HG03354 (cell line): Measurements from ENCODE around the gene CISD3.
"Not testable (repeated sequence)": the region's sequence is repeated elsewhere in the genome, so short reads cannot be mapped to it uniquely, and the experiment has no call there.

ENCODE experiments used
- ATAC-seq: cut with Tn5 transposase; IDR thresholded peaks from one replicate; pipeline ENCODE4 v1.9.1; 2021; ENCODE audit warnings: mild to moderate bottlenecking; ENCODE audit not compliant: unreplicated experiment, poor library complexity, severe bottlenecking

The CISD3 gene

DNA sequence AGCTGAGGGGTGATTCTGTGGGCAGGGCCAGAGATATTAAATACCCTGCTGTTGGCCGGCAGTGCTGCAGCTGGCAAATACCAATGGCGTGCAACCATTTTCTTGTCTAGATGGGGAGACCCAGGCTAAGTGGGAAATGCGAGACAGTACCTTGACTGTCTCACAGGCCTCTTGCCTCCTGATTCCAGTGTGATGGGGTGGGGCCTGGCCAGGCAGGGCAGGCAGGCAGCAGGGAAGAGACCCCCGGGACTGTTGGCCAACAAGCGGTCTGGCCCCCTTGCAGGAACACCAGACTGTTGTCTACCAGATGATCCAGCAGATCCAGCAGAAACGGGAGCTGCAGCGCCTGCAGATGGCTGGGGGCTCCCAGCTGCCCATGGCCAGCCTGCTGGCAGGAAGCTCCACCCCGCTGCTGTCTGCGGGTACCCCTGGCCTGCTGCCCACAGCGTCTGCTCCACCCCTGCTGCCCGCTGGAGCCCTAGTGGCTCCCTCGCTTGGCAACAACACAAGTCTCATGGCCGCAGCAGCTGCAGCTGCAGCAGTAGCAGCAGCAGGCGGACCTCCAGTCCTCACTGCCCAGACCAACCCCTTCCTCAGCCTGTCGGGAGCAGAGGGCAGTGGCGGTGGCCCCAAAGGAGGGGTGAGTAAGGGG, 5.7 kb upstream of the CISD3 start:
- ATAC-seq = no peak

DNA sequence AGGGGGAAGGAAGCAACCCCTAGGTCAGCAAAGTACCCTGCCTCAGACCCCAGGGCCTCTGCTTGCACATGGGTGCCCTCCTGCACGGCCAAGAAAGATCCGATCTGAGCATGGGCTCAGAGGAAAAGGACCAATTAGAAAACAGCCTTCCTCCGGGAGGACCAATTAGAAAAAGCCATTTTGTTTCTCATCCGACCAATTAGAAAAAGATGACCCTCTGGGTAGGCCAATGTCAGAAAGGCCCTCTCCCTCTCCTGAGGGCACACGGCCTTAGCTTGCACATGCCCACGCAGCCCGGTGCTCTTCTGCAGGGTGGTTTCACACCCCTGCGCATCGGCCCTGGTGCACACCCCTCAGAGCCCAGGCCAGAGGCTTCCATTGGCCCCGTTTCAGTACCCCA, 5.1 kb upstream of the CISD3 start:
- ATAC-seq = no peak

DNA sequence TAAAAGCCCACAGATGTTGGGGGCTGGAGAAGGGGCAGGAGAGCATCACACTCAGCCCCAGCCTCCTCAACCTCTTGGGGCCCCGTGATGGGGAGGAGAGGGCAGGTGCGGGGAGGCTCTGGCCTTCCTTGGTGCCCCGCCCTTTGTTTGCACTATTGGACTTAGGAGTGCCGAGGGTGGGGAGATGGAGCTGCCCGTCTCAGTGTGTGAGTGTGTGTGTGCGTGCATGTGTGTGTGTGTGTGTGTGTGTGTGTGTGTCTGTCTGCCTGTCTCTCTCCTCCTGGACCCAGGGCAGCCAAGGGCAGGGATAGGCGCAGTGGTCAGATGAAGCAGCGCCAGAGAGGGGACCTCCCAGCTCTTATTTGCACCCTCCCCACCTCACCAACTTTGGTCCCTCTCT, 4.0 kb upstream of the CISD3 start:
- ATAC-seq = not testable (repeated sequence)

DNA sequence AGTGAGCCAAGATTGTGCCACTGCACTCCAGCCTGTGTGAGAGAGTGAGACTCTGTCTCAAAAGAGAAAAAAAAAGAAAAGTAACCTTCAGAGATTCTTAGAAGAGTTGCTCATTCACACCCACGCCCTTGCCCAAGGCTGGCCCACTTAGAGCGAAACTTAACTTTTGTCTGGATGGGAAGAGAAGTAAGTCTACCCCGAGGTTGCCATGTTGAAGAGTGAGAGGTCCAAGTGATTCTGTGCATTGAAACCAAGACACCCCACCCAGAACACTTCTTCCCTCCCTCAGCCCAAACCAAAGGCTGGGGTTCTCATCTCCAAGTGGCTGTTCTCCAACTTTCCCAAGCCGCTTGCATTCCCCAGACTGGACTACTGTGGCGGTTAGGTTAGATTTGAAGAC, 2.4 kb upstream of the CISD3 start:
- no peak for ATAC-seq

DNA sequence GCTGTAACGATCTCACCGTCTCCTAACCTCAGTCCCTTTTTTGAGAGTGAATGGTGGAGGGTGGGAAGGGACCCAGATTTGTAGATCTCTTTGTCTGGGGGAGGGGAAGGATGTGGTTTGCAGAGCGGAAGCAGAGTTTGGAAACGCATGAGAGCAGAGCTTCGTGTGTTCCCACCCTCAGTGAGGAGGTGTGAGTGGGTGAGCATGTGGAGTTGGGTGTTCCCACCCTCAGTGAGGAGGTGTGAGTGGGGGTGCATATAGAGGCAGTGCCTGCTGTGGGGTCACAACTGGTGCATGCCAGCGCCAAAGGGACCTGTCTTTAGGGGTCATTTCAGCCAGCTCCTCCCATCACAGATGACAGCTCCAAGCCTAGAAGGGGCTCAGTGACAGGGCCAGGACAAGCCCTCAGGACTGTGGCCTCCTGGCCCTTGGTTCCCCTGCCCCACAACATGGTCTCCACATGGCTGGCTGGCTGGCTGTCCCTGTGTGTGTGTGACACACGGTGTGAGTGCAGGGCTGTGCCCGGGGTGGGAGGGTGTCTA, 1.8 kb upstream of the CISD3 start:
- no peak for ATAC-seq

DNA sequence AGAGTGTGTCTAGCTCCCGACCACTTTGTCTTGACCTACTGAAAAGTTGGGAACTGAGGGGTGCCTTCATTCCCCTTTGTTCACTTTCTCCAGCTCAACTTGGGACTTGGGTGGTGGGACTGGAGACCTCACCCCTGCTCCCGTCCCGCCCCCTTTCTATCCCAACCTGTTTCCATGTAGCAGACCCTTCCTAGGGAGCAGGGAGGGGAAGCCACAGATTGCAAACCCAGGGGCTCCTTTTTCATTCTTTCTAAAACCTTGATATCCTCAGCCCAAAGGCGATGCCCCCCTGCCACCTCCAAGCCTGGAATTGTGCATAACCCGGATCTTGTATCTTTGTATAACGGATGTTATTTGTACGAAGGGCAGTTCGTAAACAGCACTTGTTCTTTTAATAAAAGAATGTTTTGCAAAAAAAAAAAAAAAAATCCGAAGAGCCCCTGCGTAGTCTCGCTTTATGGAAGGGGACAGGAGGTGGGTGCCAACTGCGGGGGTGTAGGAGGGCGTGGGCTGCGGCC, 714 bp upstream of the CISD3 start:
- no peak for ATAC-seq

DNA sequence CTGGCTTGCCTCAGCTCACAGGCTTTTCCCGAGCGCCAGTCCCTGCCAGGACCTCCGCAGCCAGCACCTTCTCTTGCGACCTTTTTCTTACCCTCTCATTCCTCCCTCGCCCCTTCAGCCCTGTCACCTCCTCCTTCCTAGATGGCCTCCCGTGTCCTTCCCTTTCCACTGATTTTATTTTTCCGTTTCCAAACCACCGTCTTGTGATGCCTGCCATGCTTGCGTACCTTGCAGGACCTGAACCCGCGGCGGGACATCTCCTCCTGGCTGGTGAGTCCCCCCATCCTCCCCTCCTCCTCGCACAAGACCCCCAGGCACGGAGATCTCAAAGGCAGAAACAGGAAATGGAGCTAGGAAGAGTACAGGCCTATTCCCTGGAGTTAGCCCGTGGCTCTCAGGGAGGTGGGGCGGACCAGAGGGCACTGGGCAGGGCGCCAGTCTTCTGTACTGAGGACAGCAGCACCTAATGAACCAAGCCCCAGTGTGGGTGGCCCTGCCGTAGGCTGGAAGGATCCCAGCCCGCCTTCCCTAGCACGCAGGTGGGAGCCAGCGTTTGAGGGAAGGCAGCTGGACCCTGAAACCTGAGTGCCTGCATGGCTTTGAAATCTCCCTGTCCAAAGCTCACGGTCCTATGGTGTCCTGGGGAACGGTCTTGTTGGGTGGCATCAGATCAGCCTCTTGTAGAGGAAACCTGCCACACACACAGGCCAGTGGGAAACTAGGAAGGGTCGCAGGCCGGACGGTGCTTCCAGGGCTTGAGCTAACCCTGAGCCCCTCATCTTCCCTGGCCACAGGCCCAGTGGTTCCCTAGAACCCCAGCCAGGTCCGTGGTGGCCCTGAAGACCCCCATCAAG, 612 bp downstream of the CISD3 start:
- ATAC-seq = no peak

DNA sequence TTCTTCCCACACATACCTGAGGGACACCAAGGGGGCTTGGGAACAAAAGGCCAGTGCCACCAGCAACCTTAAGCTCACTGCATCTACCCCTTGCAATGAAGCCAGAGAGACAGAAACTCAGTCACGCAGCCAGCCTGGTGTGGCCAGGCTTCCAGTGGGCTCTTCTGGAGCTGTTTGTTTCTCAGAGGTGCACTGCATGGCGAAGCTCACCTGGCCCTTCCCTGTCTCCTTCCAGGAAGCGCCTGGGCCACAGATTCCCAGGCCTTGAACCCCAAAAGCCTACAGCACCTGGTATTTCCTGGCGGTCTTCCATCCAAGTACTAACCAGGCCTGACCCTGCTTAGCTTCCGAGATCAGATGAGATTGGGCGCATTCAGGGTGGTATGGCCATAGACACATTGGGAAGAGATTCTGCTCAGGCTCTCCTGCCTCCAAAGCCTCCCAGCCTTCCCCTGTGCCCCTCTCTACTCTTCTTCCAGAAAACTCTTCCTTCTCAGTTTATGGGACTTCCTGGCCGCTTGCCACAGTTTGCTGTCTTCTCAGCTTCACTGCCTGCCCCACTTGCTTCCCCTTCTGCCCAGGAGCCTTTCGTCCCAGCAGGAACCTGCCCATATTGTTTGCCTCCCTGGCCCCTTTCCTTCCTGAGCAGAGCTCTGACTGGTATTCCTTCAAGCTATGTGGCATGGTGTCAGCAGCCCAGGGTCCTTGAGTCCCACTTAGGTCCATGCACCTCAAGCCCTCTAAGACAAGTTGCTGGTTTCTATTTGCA, 1.6 kb downstream of the CISD3 start:
- no peak for ATAC-seq

DNA sequence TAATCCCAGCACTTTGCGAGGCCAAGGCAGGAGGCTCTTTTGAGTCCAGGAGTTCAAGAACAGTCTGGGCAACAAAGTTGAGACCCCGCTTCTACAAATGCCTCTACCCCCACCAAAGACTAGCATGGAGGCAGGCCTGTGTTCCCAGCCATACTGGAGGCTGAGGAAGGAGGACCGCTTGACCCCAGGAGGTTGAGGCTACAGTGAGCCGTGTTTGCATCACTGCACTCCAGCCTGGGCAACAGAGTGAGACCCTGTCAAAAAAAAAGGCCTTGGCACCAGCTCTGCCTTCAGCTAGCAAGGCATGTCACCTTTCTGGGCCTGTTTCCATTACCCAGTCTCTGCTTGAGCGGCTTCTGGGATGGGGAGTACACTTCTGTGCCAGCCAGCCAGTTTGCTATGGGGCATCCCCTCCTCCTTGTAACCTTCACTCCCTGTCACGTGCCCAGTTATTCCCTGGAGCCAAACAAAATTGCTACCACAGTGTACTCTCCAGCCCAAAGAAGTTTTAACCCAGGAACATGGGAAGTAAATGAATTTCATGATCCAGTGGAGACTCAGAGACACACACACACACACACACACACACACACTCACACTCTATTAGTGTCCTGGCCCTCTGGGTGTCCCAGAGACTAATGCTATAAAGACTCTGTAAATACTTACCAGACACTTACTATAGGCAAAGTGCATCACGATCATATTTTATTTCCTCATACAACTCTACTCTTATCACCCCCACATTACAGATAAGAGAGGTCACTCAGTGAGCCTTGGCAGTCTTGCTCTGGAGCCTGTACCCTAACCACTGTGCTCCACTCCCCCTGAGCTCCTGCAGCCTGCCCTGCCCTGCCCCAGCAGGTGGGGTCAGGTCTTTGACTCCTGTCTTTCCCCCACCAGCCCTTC, 2.5 kb downstream of the CISD3 start:
- ATAC-seq = no peak

DNA sequence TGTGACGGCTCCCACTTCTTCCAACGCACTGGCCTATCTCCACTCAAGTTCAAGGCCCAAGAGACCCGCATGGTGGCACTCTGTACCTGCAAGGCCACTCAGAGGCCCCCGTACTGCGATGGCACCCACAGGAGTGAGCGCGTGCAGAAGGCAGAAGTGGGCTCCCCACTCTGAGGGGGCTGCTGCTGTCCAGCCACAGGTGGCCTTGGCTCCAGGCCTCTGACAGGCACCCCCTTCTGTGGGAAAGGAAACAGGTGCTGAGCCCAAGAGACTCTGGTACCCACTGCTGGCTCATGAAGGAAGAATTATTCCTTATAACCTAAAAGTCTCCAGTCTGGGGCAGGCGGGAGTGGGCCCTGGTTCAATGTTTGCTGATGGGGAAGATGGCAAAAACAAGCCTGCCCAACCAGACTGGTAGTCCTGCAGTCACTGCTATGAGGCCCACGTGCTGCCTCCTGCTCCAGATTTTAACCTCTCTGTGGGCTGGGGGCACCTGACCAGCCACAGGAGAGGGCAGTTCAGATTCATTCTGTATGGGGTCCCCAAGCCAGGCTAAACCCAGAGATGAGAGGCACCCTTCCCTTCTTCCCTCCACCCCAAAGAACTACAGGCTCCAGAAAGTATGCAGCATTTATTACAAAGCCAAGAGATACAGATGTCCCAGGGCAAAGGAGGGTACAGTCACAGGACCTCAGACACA, 3.3 kb downstream of the CISD3 start:
- no peak for ATAC-seq

DNA sequence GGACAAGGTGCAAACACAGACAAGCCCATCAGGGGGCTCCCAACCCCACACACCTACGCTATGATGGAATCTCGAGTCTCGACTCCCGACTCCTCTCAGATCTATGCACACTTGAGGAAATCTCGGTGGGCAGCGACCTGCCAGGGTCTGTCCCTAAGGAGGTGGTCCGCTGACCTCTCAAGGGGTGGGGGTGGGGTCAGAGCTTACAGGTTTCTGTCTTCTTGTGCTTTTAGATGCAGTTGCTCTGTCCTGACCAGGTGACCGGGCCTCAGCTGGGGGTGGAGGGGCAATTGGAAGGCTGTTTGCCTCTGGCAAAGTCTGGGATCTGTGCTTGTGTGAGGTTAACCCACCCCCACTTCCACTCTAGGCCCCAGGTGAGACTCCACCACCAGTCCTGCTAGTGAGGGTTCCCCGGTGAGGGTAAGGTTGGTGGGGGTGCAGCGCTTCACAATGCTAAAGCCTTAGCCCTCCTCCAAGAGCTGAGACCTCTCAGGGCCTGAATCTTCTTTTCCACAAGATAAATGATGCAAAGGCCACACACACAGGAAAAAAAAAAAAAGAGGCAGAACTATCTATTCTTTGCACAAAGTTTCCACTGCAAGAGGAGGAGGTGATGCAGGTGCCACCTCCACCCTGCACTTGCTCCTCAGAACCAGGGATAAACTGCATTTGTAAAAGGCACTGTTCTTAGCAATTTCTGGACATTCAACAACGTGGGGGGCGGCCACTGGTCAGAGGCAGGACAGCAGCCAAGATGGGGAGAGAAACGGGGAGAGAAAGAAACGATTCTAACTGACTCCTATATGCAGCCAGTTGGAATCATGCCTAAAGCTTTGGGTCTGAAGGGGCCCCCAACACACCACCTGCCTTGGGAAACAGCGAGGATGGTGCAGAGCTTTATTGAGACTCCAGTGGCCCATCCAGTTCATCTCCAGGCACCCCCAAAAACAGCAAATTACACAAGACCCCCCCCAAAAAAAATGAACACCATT, 4.1 kb downstream of the CISD3 start:
- ATAC-seq = no peak

DNA sequence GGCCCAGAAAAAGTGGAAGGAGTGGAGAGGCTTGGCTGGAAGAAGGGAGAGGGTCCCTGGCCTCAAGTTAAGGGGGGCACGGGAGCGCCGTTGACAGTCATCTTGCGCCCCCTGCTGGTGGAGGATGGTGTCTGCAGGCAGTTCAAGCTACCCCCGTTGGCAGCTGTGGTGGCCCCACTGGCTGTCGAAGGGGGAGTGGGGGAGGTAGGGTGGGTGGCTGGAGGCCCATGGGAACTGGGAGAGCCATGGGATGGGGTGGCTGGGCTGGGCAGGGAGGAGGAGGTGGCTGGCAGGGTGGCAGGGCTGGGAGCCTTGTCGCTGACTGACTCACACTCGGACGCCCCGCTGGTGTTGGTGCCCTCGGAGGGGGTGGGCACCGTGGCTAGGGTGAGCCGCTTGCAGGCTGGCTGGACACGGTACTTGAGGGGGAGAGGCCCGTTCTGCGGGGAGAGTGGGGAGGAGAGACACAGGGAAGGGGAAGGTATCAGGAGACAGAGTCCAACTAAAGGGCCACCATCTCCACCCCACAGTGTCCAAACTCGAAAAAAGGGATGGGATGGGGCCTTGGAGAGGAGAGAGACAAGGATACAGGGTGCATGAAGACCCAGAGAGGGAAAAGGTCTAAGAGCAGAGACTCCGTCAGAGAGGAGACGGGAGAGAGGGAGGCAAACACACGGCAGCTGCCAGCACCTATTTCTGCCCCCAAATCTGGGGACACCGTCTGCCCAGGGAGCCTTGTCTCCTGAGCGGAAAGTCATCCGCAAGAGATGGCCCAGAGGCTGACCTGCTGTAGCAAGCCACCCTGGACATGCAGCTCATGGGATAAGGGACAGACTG, 5.2 kb downstream of the CISD3 start:
- ATAC-seq = no peak

DNA sequence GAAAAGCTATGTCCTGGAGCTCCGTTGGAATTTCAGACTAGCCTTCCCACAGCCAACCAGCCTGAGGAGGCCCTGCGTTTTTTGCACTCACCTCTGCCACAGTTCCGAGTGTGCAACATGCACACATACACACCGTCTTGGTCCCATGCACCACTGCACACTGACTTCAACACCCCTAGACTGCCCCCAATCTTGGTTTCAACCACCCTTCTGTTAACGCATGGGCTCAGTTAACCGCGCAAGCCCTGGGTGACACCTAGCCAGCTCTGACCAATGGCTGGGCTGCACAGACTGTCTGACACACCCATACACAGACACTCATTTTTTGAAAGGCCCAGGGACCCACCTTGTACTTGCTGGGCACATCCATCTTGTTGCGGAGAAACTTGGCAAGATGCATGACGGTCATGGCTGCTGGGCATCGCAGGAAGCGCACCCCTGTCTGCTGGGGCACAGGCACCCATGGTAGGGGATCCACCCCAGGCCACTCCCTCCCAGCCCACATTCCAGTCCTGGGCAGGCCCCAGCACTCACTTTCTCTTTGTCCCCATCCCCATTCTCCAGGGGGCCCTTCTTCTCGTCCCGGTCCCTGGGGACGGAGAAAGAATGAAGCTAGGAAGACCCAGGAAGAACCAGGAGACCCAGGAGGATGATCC, 8.0 kb downstream of the CISD3 start:
- ATAC-seq = no peak

DNA sequence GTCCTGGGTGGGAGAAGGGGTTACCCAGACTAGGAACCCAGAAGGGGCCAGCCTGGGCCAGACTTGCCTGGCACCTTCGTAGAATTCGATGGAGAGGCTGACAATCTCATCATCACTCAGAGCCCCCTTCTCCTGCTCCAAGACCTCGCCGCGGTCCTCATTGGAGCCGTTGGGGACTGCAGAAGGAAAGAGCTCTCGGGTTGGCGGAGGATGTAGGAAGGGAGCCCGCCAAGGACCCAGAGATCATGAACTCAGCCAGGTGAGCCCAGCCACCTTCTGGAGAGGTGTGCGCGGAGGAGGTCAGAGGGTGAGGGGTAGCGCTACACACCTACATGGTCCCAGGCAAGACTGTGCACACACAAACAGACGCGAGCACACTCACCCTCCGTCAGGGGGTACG, 8.5 kb downstream of the CISD3 start:
- ATAC-seq = no peak

DNA sequence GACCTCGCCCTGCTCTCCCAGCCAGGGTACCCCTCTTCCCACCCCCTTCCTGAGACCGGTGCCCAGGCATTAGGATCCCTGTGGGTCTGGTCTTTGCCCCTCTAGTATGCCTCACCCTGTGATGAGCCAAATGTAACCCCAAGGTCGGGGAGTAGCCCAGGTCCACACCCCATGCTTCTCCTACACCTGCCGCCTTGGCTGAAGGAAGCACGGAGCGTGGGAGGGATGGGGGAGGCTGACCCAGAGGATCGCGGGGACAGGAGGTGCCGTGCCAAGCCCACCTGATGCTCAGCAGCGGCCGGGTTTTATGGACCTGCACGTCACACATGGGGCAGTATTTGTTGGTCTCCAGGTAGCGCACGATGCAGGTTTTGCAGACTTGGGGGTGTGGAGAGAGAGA, 9.2 kb downstream of the CISD3 start:
- ATAC-seq = no peak

DNA sequence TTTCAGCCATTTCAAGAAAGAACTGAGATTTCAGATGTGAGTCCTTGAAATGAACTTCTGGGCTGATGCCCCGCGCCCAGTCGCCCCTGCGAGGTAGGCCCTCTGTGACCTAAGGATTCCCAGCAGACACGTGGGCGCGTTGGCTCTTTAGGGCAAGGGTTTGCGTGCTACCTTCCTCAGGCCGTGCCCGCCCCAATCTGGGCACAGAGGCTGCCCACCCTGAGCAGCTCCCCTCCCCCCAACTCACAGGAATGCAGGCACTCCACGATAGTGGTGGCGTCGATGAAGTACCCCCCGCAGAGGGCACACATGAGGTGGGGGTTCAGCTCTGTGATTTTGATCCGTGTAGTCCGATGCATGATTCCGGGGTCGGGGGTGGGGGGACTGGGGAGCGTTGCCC, 9.9 kb downstream of the CISD3 start:
- no peak for ATAC-seq
